Stimulated activated CD8-positive, alpha-beta memory T cell treated with anti-CD3 and anti-CD28 coated beads, Interleukin-15, amount 100 ng/mL, for 48 hours (primary cell): ENCODE measurements around the gene VWA5B1.

Source experiments
- DNase-seq, 2 donors: peaks; one replicate each; pipeline ENCODE4 v3.0.0-alpha.2; 2020; ENCODE audit warnings: low read depth in 2 of 2

Gene VWA5B1

GRCh38 chr1:20367116-20367585, 76.5 kb downstream of the VWA5B1 start:
- DNase-seq = no peak

- no peak for DNase-seq
Observed at GRCh38 chr1:20367626-20368025, 77.0 kb downstream of the VWA5B1 start.

- DNase-seq = no peak
Observed at GRCh38 chr1:20368866-20369470, 78.3 kb downstream of the VWA5B1 start.

GRCh38 chr1:20370698-20371097, 80.0 kb downstream of the VWA5B1 start:
- DNase-seq = no peak

- DNase-seq = no peak
Observed at GRCh38 chr1:20371411-20371810, 80.7 kb downstream of the VWA5B1 start.

GRCh38 chr1:20371883-20372282, 81.2 kb downstream of the VWA5B1 start:
- peak in 1 of 2 donors; percentile 12 for DNase-seq

GRCh38 chr1:20372676-20373075, 82.0 kb downstream of the VWA5B1 start:
- DNase-seq = no peak

- DNase-seq = no peak
Observed at GRCh38 chr1:20373286-20373685, 82.6 kb downstream of the VWA5B1 start.

GRCh38 chr1:20373764-20374163, 83.1 kb downstream of the VWA5B1 start:
- DNase-seq = no peak

GRCh38 chr1:20375563-20375962, 84.9 kb downstream of the VWA5B1 start:
- DNase-seq = no peak

- DNase-seq = no peak
Observed at GRCh38 chr1:20376171-20376570, 85.5 kb downstream of the VWA5B1 start.

- DNase-seq = peak; percentile 16 to 25
Observed at GRCh38 chr1:20376880-20377494, 86.3 kb downstream of the VWA5B1 start.

- DNase-seq = no peak
Observed at GRCh38 chr1:20377516-20378270, 87.0 kb downstream of the VWA5B1 start.

GRCh38 chr1:20379075-20379474, 88.4 kb downstream of the VWA5B1 start:
- no peak for DNase-seq

- DNase-seq = no peak
Observed at GRCh38 chr1:20380175-20380574, 89.5 kb downstream of the VWA5B1 start.

- DNase-seq = no peak
Observed at GRCh38 chr1:20380616-20381035, 90.0 kb downstream of the VWA5B1 start.

- DNase-seq = no peak
Observed at GRCh38 chr1:20381045-20381641, 90.5 kb downstream of the VWA5B1 start.

- DNase-seq = no peak
Observed at GRCh38 chr1:20381961-20382360, 91.3 kb downstream of the VWA5B1 start.

GRCh38 chr1:20382711-20383110, 92.0 kb downstream of the VWA5B1 start:
- no peak for DNase-seq

GRCh38 chr1:20383631-20384030, 93.0 kb downstream of the VWA5B1 start:
- no peak for DNase-seq

GRCh38 chr1:20385630-20386029, 95.0 kb downstream of the VWA5B1 start:
- no peak for DNase-seq

GRCh38 chr1:20386323-20387081, 95.8 kb downstream of the VWA5B1 start:
- DNase-seq = no peak
